Mucosa of rectum (tissue), 2 donors: ENCODE results near the gene NEK1.
"Not testable (repeated sequence)": the region's sequence is repeated elsewhere in the genome, so short reads cannot be mapped to it uniquely, and the experiment has no call there.

Experiments
- H3K27ac ChIP-seq, 2 donors: one replicate each; pipeline ENCODE4 v1.7.0; 2013; ENCODE audit warnings: inconsistent platforms in 2 of 2, low read depth in 2 of 2, low read length in 2 of 2
- H3K27me3 ChIP-seq, 2 donors: one replicate each; pipeline ENCODE4 v1.7.0; 2013; ENCODE audit warnings: low read length in 2 of 2; ENCODE audit not compliant: control insufficient read depth in 2 of 2, insufficient read depth in 2 of 2
- H3K36me3 ChIP-seq, 2 donors: one replicate each; pipeline ENCODE4 v1.7.0; 2013; ENCODE audit warnings: low read length in 2 of 2; ENCODE audit not compliant: control insufficient read depth in 2 of 2, insufficient read depth in 2 of 2
- H3K4me1 ChIP-seq, 2 donors: one replicate each; pipeline ENCODE4 v1.7.0; 2013; ENCODE audit warnings: low read length in 2 of 2, mild to moderate bottlenecking in 1 of 2; ENCODE audit not compliant: control insufficient read depth in 2 of 2, insufficient read depth in 2 of 2
- H3K4me3 ChIP-seq, 2 donors: one replicate each; pipeline ENCODE4 v1.7.0; 2013; ENCODE audit warnings: low read length in 2 of 2
- H3K9ac ChIP-seq, 2 donors: one replicate each; pipeline ENCODE4 v1.7.0; 2013; ENCODE audit warnings: low read length in 2 of 2, low read depth in 1 of 2, mild to moderate bottlenecking in 1 of 2
- H3K9me3 ChIP-seq, 2 donors: one replicate each; pipeline ENCODE4 v1.7.0; 2013; ENCODE audit warnings: low read length in 2 of 2; ENCODE audit not compliant: control insufficient read depth in 2 of 2
- donor health status: healthy.
- donor health status: Normal muscosa, but diverticular disease.

NEK1 gene

GRCh38 chr4:169603312-169603711 lies 9.1 kb downstream of the NEK1 start:
- Histone ChIP-seq H3K4me3 (no peak overlapping the region), H3K4me1 (no peaks in the 10 kb centered on the region), H3K9me3 (no peaks in the 10 kb centered on the region), H3K27ac (no peak overlapping the region), H3K27me3 (no peaks in the 10 kb centered on the region), H3K9ac (no peak overlapping the region), H3K36me3 (peaks cover 3 to 7% of the 10 kb centered on the region in 2 donors)

- H3K27me3 ChIP-seq = no peaks in the 10 kb centered on the region
- H3K4me1 ChIP-seq = no peaks in the 10 kb centered on the region
- H3K36me3 ChIP-seq = peaks cover 3 to 7% of the 10 kb centered on the region in 2 donors
- H3K4me3 ChIP-seq = no peak overlapping the region
- no peak overlapping the region for H3K9ac ChIP-seq
- no peak overlapping the region for H3K27ac ChIP-seq
- no peaks in the 10 kb centered on the region for H3K9me3 ChIP-seq
These were observed 11.2 kb downstream of the NEK1 start for GRCh38 chr4:169601016-169601771.

GRCh38 chr4:169594560-169595195 lies 17.7 kb downstream of the NEK1 start:
- Histone ChIP-seq H3K36me3 (peaks cover 0 to 6% of the 10 kb centered on the region in 2 donors), H3K9me3 (no peaks in the 10 kb centered on the region)

GRCh38 chr4:169593050-169593560 lies 19.3 kb downstream of the NEK1 start:
- no peaks in the 10 kb centered on the region for H3K9me3 ChIP-seq
- H3K9ac ChIP-seq = no peak overlapping the region
- no peaks in the 10 kb centered on the region for H3K4me1 ChIP-seq
- no peak overlapping the region for H3K27ac ChIP-seq
- no peak overlapping the region for H3K4me3 ChIP-seq
- no peaks in the 10 kb centered on the region for H3K27me3 ChIP-seq
- H3K36me3 ChIP-seq = peaks cover 0 to 6% of the 10 kb centered on the region in 2 donors

More at GRCh38 chr4:169594560-169595195, 17.7 kb downstream of the NEK1 start:
- Histone ChIP-seq H3K27me3 (no peaks in the 10 kb centered on the region), H3K4me3 (no peak overlapping the region), H3K4me1 (no peaks in the 10 kb centered on the region), H3K9ac (no peak overlapping the region), H3K27ac (no peak overlapping the region)

DNA sequence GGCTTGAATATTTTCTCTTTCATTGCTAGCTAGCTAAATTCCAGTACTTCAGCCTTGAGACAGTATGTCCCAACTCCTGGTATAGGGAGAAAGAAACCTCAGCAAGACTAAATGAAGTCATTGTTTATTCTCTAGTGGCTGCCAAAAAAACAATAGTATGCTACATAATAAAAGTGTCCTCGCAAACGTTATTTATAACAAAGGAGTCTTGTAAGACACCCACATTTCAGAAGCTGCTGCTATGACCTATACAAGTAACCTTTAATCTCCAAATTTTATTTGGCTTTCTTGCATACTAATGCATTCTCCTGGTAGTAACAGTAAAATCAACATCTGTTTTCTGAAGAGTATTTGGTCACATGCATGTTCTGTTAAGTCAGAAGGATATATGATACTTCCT lies 28.8 kb downstream of the NEK1 start:
- no peak overlapping the region for H3K4me3 ChIP-seq
- no peaks in the 10 kb centered on the region for H3K9me3 ChIP-seq
- H3K36me3 ChIP-seq = peaks cover 5 to 16% of the 10 kb centered on the region in 2 donors
- H3K9ac ChIP-seq = no peak overlapping the region
- H3K27ac ChIP-seq = no peak overlapping the region
- H3K4me1 ChIP-seq = no peaks in the 10 kb centered on the region
- H3K27me3 ChIP-seq = no peaks in the 10 kb centered on the region

DNA sequence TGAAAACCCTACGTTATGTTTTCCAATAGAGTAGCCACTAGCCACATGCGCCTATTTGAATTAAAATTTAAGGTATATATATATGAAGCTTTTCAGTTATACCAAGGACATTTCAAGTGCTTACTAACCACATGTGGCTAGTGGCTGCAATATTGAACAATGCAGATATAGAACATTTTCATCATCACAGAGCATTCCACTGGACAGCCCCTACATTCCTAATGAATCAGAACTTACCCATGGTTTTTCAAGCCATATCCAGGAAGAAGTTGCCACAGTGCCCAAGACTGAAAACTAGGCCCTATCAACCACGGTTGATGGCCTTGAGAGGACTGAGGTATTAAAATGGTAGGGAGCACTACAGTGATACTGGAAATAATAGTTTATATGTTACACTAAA lies 29.7 kb downstream of the NEK1 start:
- Histone ChIP-seq H3K9me3 (no peaks in the 10 kb centered on the region), H3K4me1 (no peaks in the 10 kb centered on the region), H3K9ac (no peak overlapping the region), H3K27ac (no peak overlapping the region), H3K36me3 (peaks cover 5 to 16% of the 10 kb centered on the region in 2 donors), H3K4me3 (no peak overlapping the region), H3K27me3 (no peaks in the 10 kb centered on the region)

- Histone ChIP-seq H3K36me3 (peaks cover 5 to 16% of the 10 kb centered on the region in 2 donors), H3K27ac (no peak overlapping the region), H3K9ac (no peak overlapping the region), H3K27me3 (no peaks in the 10 kb centered on the region), H3K9me3 (no peaks in the 10 kb centered on the region), H3K4me3 (no peak overlapping the region), H3K4me1 (no peaks in the 10 kb centered on the region)
These were observed 30.2 kb downstream of the NEK1 start for GRCh38 chr4:169582203-169582602.

GRCh38 chr4:169573889-169574288 lies 38.5 kb downstream of the NEK1 start:
- Histone ChIP-seq H3K9ac (no peak overlapping the region), H3K4me3 (no peak overlapping the region), H3K27ac (no peak overlapping the region), H3K27me3 (no peaks in the 10 kb centered on the region), H3K4me1 (no peaks in the 10 kb centered on the region), H3K9me3 (no peaks in the 10 kb centered on the region), H3K36me3 (peaks cover 4 to 11% of the 10 kb centered on the region in 2 donors)

GRCh38 chr4:169571435-169571834 lies 40.9 kb downstream of the NEK1 start:
- no peak overlapping the region for H3K27ac ChIP-seq
- no peaks in the 10 kb centered on the region for H3K4me1 ChIP-seq
- no peak overlapping the region for H3K9ac ChIP-seq
- H3K4me3 ChIP-seq = no peak overlapping the region
- H3K27me3 ChIP-seq = no peaks in the 10 kb centered on the region
- no peaks in the 10 kb centered on the region for H3K9me3 ChIP-seq
- peaks cover 4 to 11% of the 10 kb centered on the region in 2 donors for H3K36me3 ChIP-seq

GRCh38 chr4:169571012-169571411 lies 41.4 kb downstream of the NEK1 start:
- not testable (repeated sequence) for H3K4me1 ChIP-seq, H3K36me3 ChIP-seq, H3K27me3 ChIP-seq, H3K4me3 ChIP-seq, H3K9me3 ChIP-seq, H3K9ac ChIP-seq, H3K27ac ChIP-seq
